ENCODE results near the gene RIC8B.

DNA sequence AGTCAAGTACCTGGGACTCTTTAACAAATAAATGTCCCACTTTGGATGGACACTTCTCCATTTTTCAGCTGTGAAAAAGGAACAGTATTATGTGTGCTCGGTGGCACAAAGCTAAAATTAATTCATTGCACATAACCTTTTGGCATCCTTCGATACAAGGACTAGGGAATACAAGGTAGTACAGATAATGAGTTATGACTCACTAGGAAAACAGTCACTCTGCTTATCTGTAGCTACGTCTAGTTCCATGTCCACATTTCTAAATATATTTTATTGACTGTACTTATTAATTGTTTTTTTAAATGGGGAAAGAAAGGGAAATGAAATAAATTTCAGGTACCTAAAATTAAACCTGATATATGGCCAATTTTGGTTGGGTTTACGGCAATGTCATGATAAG, 35.2 kb upstream of the RIC8B start:
- no peak for TF ChIP-seq POLR2A (IDR thresholded peaks at IDR 0.05)
- TF ChIP-seq, protein P1, sequence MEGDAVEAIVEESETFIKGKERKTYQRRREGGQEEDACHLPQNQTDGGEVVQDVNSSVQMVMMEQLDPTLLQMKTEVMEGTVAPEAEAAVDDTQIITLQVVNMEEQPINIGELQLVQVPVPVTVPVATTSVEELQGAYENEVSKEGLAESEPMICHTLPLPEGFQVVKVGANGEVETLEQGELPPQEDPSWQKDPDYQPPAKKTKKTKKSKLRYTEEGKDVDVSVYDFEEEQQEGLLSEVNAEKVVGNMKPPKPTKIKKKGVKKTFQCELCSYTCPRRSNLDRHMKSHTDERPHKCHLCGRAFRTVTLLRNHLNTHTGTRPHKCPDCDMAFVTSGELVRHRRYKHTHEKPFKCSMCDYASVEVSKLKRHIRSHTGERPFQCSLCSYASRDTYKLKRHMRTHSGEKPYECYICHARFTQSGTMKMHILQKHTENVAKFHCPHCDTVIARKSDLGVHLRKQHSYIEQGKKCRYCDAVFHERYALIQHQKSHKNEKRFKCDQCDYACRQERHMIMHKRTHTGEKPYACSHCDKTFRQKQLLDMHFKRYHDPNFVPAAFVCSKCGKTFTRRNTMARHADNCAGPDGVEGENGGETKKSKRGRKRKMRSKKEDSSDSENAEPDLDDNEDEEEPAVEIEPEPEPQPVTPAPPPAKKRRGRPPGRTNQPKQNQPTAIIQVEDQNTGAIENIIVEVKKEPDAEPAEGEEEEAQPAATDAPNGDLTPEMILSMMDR (IDR thresholded peaks at IDR 0.05), result no peak
